Activated CD8-positive, alpha-beta memory T cell treated with anti-CD3 and anti-CD28 coated beads for 4 hours (primary cell): ENCODE results near the gene TSPAN14.

Experiments
- DNase-seq, 2 donors: peaks; one replicate each; pipeline ENCODE4 v3.0.0-alpha.2; 2020; ENCODE audit warnings: low read depth in 2 of 2

TSPAN14 gene

GRCh38 chr10:80421707-80422536 is 32.2 kb upstream of the TSPAN14 start:
- DNase-seq: no peak

- DNase-seq: no peak
Observed at GRCh38 chr10:80425901-80426300, 28.2 kb upstream of the TSPAN14 start.

- no peak for DNase-seq
Observed at GRCh38 chr10:80427541-80427940, 26.6 kb upstream of the TSPAN14 start.

- no peak for DNase-seq
Observed at GRCh38 chr10:80429521-80429973, 24.6 kb upstream of the TSPAN14 start.

GRCh38 chr10:80433134-80433533 is 21.0 kb upstream of the TSPAN14 start:
- DNase-seq: no peak

GRCh38 chr10:80436446-80437098 is 17.5 kb upstream of the TSPAN14 start:
- no peak for DNase-seq

- no peak for DNase-seq
Observed at GRCh38 chr10:80437227-80437626, 16.9 kb upstream of the TSPAN14 start.

- DNase-seq: no peak
Observed at GRCh38 chr10:80441831-80442230, 12.3 kb upstream of the TSPAN14 start.

- no peak for DNase-seq
Observed at GRCh38 chr10:80442879-80443278, 11.2 kb upstream of the TSPAN14 start.

GRCh38 chr10:80443531-80443974 is 10.6 kb upstream of the TSPAN14 start:
- DNase-seq: no peak

- no peak for DNase-seq
Observed at GRCh38 chr10:80444124-80444523, 10.0 kb upstream of the TSPAN14 start.

GRCh38 chr10:80444646-80445319 is 9.3 kb upstream of the TSPAN14 start:
- DNase-seq: peak in 1 of 2 donors; percentile 47

GRCh38 chr10:80447436-80448190 is 6.5 kb upstream of the TSPAN14 start:
- DNase-seq: no peak

- no peak for DNase-seq
Observed at GRCh38 chr10:80448209-80448942, 5.7 kb upstream of the TSPAN14 start.

- DNase-seq: no peak
Observed at GRCh38 chr10:80449520-80449919, 4.6 kb upstream of the TSPAN14 start.

GRCh38 chr10:80451132-80451531 is 3.0 kb upstream of the TSPAN14 start:
- no peak for DNase-seq

- no peak for DNase-seq
Observed at GRCh38 chr10:80452069-80452468, 2.0 kb upstream of the TSPAN14 start.

- DNase-seq: no peak
Observed at GRCh38 chr10:80452640-80453039, 1.5 kb upstream of the TSPAN14 start.

- no peak for DNase-seq
Observed at GRCh38 chr10:80453056-80453841, 861 bp upstream of the TSPAN14 start.
